H1 (cell line): ENCODE results near the gene GPN2. TPM values are rescaled to one million over a fixed set of nuclear protein-coding genes. Genes with fewer than 3 reads are reported as not detected.

Experiments used
- CTCF ChIA-PET: fragments of 300-600 bp; sonication (Branson Sonifier 250); formaldehyde crosslinking; loops from one replicate; lab custom pipeline; 2021; ENCODE audit not compliant: partially characterized antibody; lab: Charles Lee
- POLR2A ChIA-PET: fragments of 300-600 bp; sonication (Branson Sonifier 250); formaldehyde crosslinking; loops from one replicate; lab custom pipeline; 2021; ENCODE audit warnings: inconsistent platforms; ENCODE audit not compliant: partially characterized antibody; lab: Charles Lee
- DNase-seq, 2 experiments: peaks; one replicate each; pipeline versions ENCODE4 v3.0.0 to v3.0.0-alpha.2; 2010 to 2022; ENCODE audit warnings: low spot score in 2 of 2, low read depth in 1 of 2, mixed read lengths in 1 of 2
- FAIRE-seq: peaks from 2 replicates; lab custom pipeline; 2011; peaks lifted over from hg19 to GRCh38; lab: Jason Lieb, UNC
- H2AFZ ChIP-seq: 2 replicates; pipeline ENCODE4 v1.8.1; 2012; ENCODE audit warnings: low read length, inconsistent platforms
- H2AK5ac ChIP-seq: 2 replicates; pipeline ENCODE4 v1.6.1; 2013; ENCODE audit warnings: low read depth, low read length
- H2BK120ac ChIP-seq: replicated peaks from 2 replicates; pipeline ENCODE3; 2013; ENCODE audit warnings: low read depth, low read length, inconsistent platforms
- H2BK12ac ChIP-seq: 2 replicates; pipeline ENCODE4 v1.6.1; 2013; ENCODE audit warnings: low read depth, low read length
- H2BK15ac ChIP-seq: 2 replicates; pipeline ENCODE4 v1.6.1; 2013; ENCODE audit warnings: low read length
- H2BK20ac ChIP-seq: 2 replicates; pipeline ENCODE4 v1.6.1; 2013; ENCODE audit warnings: low read length
- H2BK5ac ChIP-seq: 2 replicates; pipeline ENCODE4 v1.6.1; 2013; ENCODE audit warnings: low read depth, low read length
- H3K14ac ChIP-seq: 2 replicates; pipeline ENCODE4 v1.6.1; 2013; ENCODE audit warnings: inconsistent platforms; ENCODE audit not compliant: insufficient read length
- H3K18ac ChIP-seq: 2 replicates; pipeline ENCODE4 v1.6.1; 2013; ENCODE audit warnings: low read length; ENCODE audit errors: extremely low read depth
- H3K23ac ChIP-seq: 2 replicates; pipeline ENCODE4 v1.6.1; 2013; ENCODE audit warnings: inconsistent platforms; ENCODE audit not compliant: insufficient read length
- H3K23me2 ChIP-seq: 2 replicates; pipeline ENCODE4 v1.6.1; 2013; ENCODE audit warnings: low read depth, low read length
- H3K27ac ChIP-seq: 2 replicates; pipeline ENCODE4 v1.6.1; 2011; ENCODE audit warnings: low read depth, low read length, inconsistent platforms
- H3K27me3 ChIP-seq, 4 experiments: replicated peaks in 1 of 4; 1 replicate in 1 of 4; 2 replicates in 3 of 4; pipeline versions ENCODE4 v1.6.1 to v1.8.1; 2011 to 2013; ENCODE audit warnings: low read length in 3 of 4, mild to moderate bottlenecking in 3 of 4, inconsistent platforms in 2 of 4, mixed read lengths in 2 of 4, moderate library complexity in 1 of 4; ENCODE audit not compliant: control insufficient read depth in 3 of 4, insufficient read depth in 3 of 4; ENCODE audit errors: extremely low read depth in 1 of 4
- H3K36me3 ChIP-seq, 4 experiments: 2 replicates each; pipeline versions ENCODE4 v1.6.1 to v1.8.1; 2011 to 2013; ENCODE audit warnings: mild to moderate bottlenecking in 4 of 4, low read length in 3 of 4, moderate library complexity in 2 of 4, control low read depth in 1 of 4, inconsistent platforms in 1 of 4; ENCODE audit not compliant: insufficient read depth in 4 of 4, control insufficient read depth in 2 of 4
- H3K4ac ChIP-seq: replicated peaks from 2 replicates; pipeline ENCODE3; 2013; ENCODE audit warnings: low read length, low read depth, mixed read lengths, inconsistent platforms; ENCODE audit not compliant: insufficient read length
- H3K4me1 ChIP-seq, 4 experiments: replicated peaks in 1 of 4; 1 replicate in 1 of 4; 2 replicates in 3 of 4; pipeline versions ENCODE4 v1.6.1 to v1.8.1; 2011 to 2013; ENCODE audit warnings: low read length in 3 of 4, inconsistent platforms in 2 of 4, mixed read lengths in 1 of 4; ENCODE audit not compliant: insufficient read depth in 4 of 4, control insufficient read depth in 3 of 4
- H3K4me2 ChIP-seq, 2 experiments: 2 replicates each; pipeline versions ENCODE4 v1.6.1 to v1.8.1; 2011 to 2013; ENCODE audit warnings: low read depth in 2 of 2, low read length in 2 of 2, control low read depth in 1 of 2, inconsistent platforms in 1 of 2, mild to moderate bottlenecking in 1 of 2; ENCODE audit not compliant: insufficient read depth in 1 of 2
- H3K4me3 ChIP-seq, 4 experiments: fragments of 200-600, 300-600 bp in 1 of 4; sonication (generic), shearing (Covaris generic), sonication (Bioruptor Twin) in 1 of 4; 2 replicates each; pipeline versions ENCODE4 v1.5.1 to v1.8.1; 2011 to 2016; ENCODE audit warnings: low read length in 4 of 4, low read depth in 3 of 4, control low read depth in 2 of 4, inconsistent platforms in 2 of 4, mild to moderate bottlenecking in 2 of 4, mixed read lengths in 1 of 4, moderate library complexity in 1 of 4; ENCODE audit not compliant: insufficient read depth in 2 of 4; ENCODE audit errors: extremely low read depth in 1 of 4
- H3K56ac ChIP-seq: replicated peaks from 2 replicates; pipeline ENCODE3; 2013; ENCODE audit warnings: low read depth, mild to moderate bottlenecking, mixed read lengths, low read length, inconsistent platforms; ENCODE audit not compliant: insufficient read length
- H3K79me1 ChIP-seq: 2 replicates; pipeline ENCODE4 v1.6.1; 2013; ENCODE audit warnings: low read depth, low read length, control low read depth
- H3K79me2 ChIP-seq, 2 experiments: 2 replicates each; pipeline versions ENCODE4 v1.6.1 to v1.8.1; 2012 to 2013; ENCODE audit warnings: low read length in 2 of 2, mild to moderate bottlenecking in 2 of 2, inconsistent platforms in 1 of 2; ENCODE audit not compliant: insufficient read depth in 2 of 2, control insufficient read depth in 1 of 2
- H3K9ac ChIP-seq, 4 experiments: replicated peaks in 1 of 4; 1 replicate in 1 of 4; 2 replicates in 3 of 4; pipeline versions ENCODE4 v1.6.1 to v1.8.1; 2011 to 2013; ENCODE audit warnings: low read depth in 3 of 4, low read length in 3 of 4, control low read depth in 2 of 4, mild to moderate bottlenecking in 2 of 4, moderate library complexity in 2 of 4, inconsistent platforms in 1 of 4; ENCODE audit errors: extremely low read depth in 1 of 4
- H3K9me3 ChIP-seq, 2 experiments: 2 replicates each; pipeline versions ENCODE4 v1.6.1 to v1.8.1; 2012 to 2013; ENCODE audit warnings: mild to moderate bottlenecking in 2 of 2, moderate library complexity in 2 of 2, control low read depth in 1 of 2, inconsistent platforms in 1 of 2, low read depth in 1 of 2, low read length in 1 of 2, mixed read lengths in 1 of 2; ENCODE audit not compliant: insufficient read depth in 2 of 2
- H4K20me1 ChIP-seq, 2 experiments: replicated peaks in 1 of 2; 2 replicates each; pipeline versions ENCODE3 to v1.8.1; 2011 to 2013; ENCODE audit warnings: inconsistent platforms in 2 of 2, low read length in 2 of 2, mild to moderate bottlenecking in 1 of 2; ENCODE audit not compliant: insufficient read depth in 2 of 2, control insufficient read depth in 1 of 2
- H4K5ac ChIP-seq: 2 replicates; pipeline ENCODE4 v1.6.1; 2013; ENCODE audit warnings: low read length, low read depth, mixed read lengths, inconsistent platforms; ENCODE audit not compliant: insufficient read length
- H4K8ac ChIP-seq: 2 replicates; pipeline ENCODE4 v1.8.0; 2013; ENCODE audit warnings: mild to moderate bottlenecking, moderate library complexity, low read length, inconsistent platforms; ENCODE audit not compliant: insufficient read depth; ENCODE audit errors: extremely low read depth
- H4K91ac ChIP-seq: replicated peaks from 2 replicates; pipeline ENCODE3; 2013; ENCODE audit warnings: low read length, mixed read lengths, inconsistent platforms; ENCODE audit not compliant: insufficient read length
- CHD2 ChIP-seq: IDR thresholded peaks from 2 replicates; pipeline ENCODE4 v1.6.1; 2012; ENCODE audit warnings: low read length, improper control_type of control experiment
- EGR1 ChIP-seq: IDR thresholded peaks from 2 replicates; pipeline ENCODE4 v1.6.1; 2011; ENCODE audit warnings: low read depth, low read length, borderline replicate concordance
- SIN3A ChIP-seq, 2 experiments: IDR thresholded peaks in 1 of 2; conservative IDR thresholded peaks in 1 of 2; 2 replicates each; pipeline ENCODE4 v1.6.1; 2011 to 2012; ENCODE audit warnings: low read length in 2 of 2, improper control_type of control experiment in 1 of 2, low read depth in 1 of 2, mild to moderate bottlenecking in 1 of 2
- SIX5 ChIP-seq: IDR thresholded peaks from 2 replicates; pipeline ENCODE4 v1.6.1; 2011; ENCODE audit warnings: mild to moderate bottlenecking, low read depth, low read length
- SP4 ChIP-seq: IDR thresholded peaks from 2 replicates; pipeline ENCODE4 v1.6.1; 2012; ENCODE audit warnings: low read length, inconsistent platforms
- WGBS, 2 experiments: shearing (Covaris generic) in 1 of 2; methylation state at CpG; one replicate each; pipeline versions ENCODE4 v1.1.6 to v1.1.7; 2013 to 2015; ENCODE audit warnings: low lambda C conversion rate in 2 of 2, mixed read lengths in 2 of 2, inconsistent platforms in 1 of 2, low coverage in 1 of 2, missing lambda C conversion rate in 1 of 2; ENCODE audit not compliant: insufficient replicate concordance in 2 of 2, insufficient coverage in 1 of 2, insufficient read length in 1 of 2; ENCODE audit errors: extremely low coverage in 1 of 2, missing lambda C conversion rate in 1 of 2; 5-methylcytosine and 5-hydroxymethylcytosine counted together
- polyA plus RNA-seq, 7 experiments: library from polyadenylated mRNA; depleted of rRNA in 3 of 7; stranded (reverse) in 5 of 7; unstranded in 2 of 7; fragments of >200 nt in 5 of 7; fragments of 200-250 nt in 2 of 7; gene quantifications; 1 replicate in 5 of 7; 2 replicates in 1 of 7; 4 replicates in 1 of 7; pipeline versions ENCODE4 v1.2.1 to v1.2.3, GENCODE V29; 2011 to 2013; ENCODE audit warnings: missing spikeins in 2 of 7, mixed read lengths in 2 of 7
- total RNA-seq: library from RNA; stranded (reverse); fragmentation: NEBNext Ultra II Directional; extraction: Animal tissue kit (Norgen Biotek cat#: 25700); gene quantifications from 2 replicates; pipeline ENCODE4 v1.2.1, GENCODE V29; 2021

Gene GPN2
- total and polyA plus RNA-seq, 2 of the 8 experiments (the other 6 are each of a cell fraction or from before 2014, with no cell fraction given) = 27.3 to 36.8 TPM

DNA sequence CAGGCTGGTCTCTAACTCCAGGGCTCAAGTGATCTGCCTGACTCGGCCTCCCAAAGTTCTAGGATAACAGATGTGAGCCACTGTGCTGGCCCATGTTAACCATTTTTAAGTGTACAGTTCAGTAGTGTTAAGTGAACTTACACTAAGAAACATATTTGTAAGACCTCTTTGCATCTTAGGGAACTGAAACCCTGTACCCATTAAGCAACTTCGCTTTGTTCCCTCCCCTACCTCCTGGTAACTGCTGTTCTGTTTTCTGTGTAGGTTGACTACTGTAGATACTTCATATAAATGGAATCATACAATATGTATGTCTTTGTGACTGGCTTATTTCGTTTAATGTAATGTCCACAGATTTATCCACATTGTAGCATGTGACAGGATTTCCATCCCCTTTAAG, 42.4 kb upstream of the GPN2 start:
- FAIRE-seq = no peak

More for the DNA sequence above, 42.4 kb upstream of the GPN2 start:
- H2BK20ac ChIP-seq = no peak overlapping the region
- H3K9me3 ChIP-seq = no peaks in the 10 kb centered on the region
- H2BK120ac ChIP-seq = no peak overlapping the region
- TF ChIP-seq EGR1 (no peak), SP4 (no peak), CHD2 (no peak), SIN3A (conservative IDR thresholded peaks at IDR 0.05 in 1 of 2, IDR thresholded peaks at IDR 0.05 in 1 of 2; ENCODE audit: low read depth in 1 of 2, low read length in 2 of 2) (no peak), SIX5 (no peak)
- H3K4me2 ChIP-seq = no peak overlapping the region
- ChIA-PET CTCF (no interaction called here), POLR2A (interaction anchor here (1.0 to 1.5 kb wide), 3 partner anchors 15 to 100 kb away, joined by 3 to 5 read pairs (median 3); no protein-coding TSS in a partner anchor)
- no peak overlapping the region for H4K91ac ChIP-seq
- H3K36me3 ChIP-seq = peaks cover 10 to 53% (median 34%) of the 10 kb centered on the region in 4 experiments; a peak in 7 of 8 replicates
- H4K5ac ChIP-seq = no peak overlapping the region
- H3K27me3 ChIP-seq = no peaks in the 10 kb centered on the region
- no peak overlapping the region for H2BK5ac ChIP-seq
- peaks cover 4 to 36% of the 10 kb centered on the region in 2 experiments; a peak in 3 of 4 replicates for H3K79me2 ChIP-seq
- H2BK15ac ChIP-seq = no peak overlapping the region
- no peak overlapping the region for H3K14ac ChIP-seq
- H2AFZ ChIP-seq = no peak overlapping the region
- H3K4me3 ChIP-seq = no peak overlapping the region
- no peak overlapping the region for H2BK12ac ChIP-seq
- no peak for DNase-seq
- no peak overlapping the region for H3K18ac ChIP-seq
- no peak overlapping the region for H4K8ac ChIP-seq
- peaks cover 0 to 3% (median 0%) of the 10 kb centered on the region in 4 experiments; a peak in 1 of 7 replicates for H3K4me1 ChIP-seq
- no peak overlapping the region for H3K56ac ChIP-seq
- H2AK5ac ChIP-seq = no peak overlapping the region
- H3K79me1 ChIP-seq = no peaks in the 10 kb centered on the region
- no peak overlapping the region for H3K9ac ChIP-seq
- peaks cover 4 to 8% of the 10 kb centered on the region in 2 experiments for H4K20me1 ChIP-seq
- no peak overlapping the region for H3K4ac ChIP-seq
- WGBS, 2 experiments = 85% methylated on average over 3 of the region's 3 CpGs; no CpG with 5 or more reads in 1 of the 2 experiments
- H3K27ac ChIP-seq = no peak overlapping the region
- no peak overlapping the region for H3K23ac ChIP-seq
- no peaks in the 10 kb centered on the region for H3K23me2 ChIP-seq
